Adrenal gland (tissue), 12 donors: Measurements from ENCODE around the gene UVRAG. TPM values are rescaled to one million over a fixed set of nuclear protein-coding genes. Genes with fewer than 3 reads are reported as not detected.
A peak's percentile ranks its signal among the peaks of the same experiment; 100 is the strongest.

Source experiments
- DNase-seq, 7 donors: peaks; one replicate each; pipeline ENCODE4 v3.0.0-alpha.2; 2019 to 2020
- H3K27ac ChIP-seq, 5 donors: fragments of 200-600 bp; sonication (generic) in 4 of 5; 1 replicate in 3 of 5; 2 replicates in 2 of 5; pipeline versions ENCODE4 v1.5.1 to v1.8.0; 2016 to 2020; ENCODE audit warnings: mild to moderate bottlenecking in 1 of 5
- H3K27me3 ChIP-seq: fragments of 200-600 bp; 2 replicates; pipeline ENCODE4 v1.8.0; 2021
- H3K36me3 ChIP-seq, 2 donors: fragments of 200-600 bp; replicated peaks in 1 of 2; 1 replicate in 1 of 2; 2 replicates in 1 of 2; pipeline versions ENCODE4 v1.5.1 to v1.8.0; 2018 to 2022
- H3K4me1 ChIP-seq, 2 donors: fragments of 200-600 bp; replicated peaks in 1 of 2; 1 replicate in 1 of 2; 2 replicates in 1 of 2; pipeline versions ENCODE4 v1.5.1 to v1.8.0; 2018 to 2021
- H3K4me3 ChIP-seq, 4 donors: fragments of 200-600 bp; sonication (generic) in 3 of 4; one replicate each; pipeline ENCODE4 v1.5.1; 2016 to 2018
- H3K9me3 ChIP-seq, 3 donors: fragments of 200-600 bp; sonication (generic) in 1 of 3; replicated peaks in 1 of 3; 1 replicate in 2 of 3; 2 replicates in 1 of 3; pipeline versions ENCODE4 v1.5.1 to v1.8.0; 2016 to 2021
- CTCF ChIP-seq, 6 experiments: fragments of 450-650 bp in 4 of 6; fragments of 200-600 bp in 2 of 6; sonication (generic) in 1 of 6; IDR thresholded peaks; 1 replicate in 5 of 6; 2 replicates in 1 of 6; pipeline versions ENCODE4 v1.5.1 to v1.8.0; 2016 to 2021; ENCODE audit warnings: antibody characterized with exemption in 6 of 6, mild to moderate bottlenecking in 2 of 6, moderate library complexity in 1 of 6
- POLR2A ChIP-seq, 2 donors: fragments of 450-650 bp; IDR thresholded peaks; one replicate each; pipeline ENCODE4 v1.6.1; 2017; ENCODE audit warnings: antibody characterized with exemption in 2 of 2, mild to moderate bottlenecking in 2 of 2, moderate library complexity in 1 of 2
- WGBS, 4 donors: extraction: QIAGEN DNeasy Blood & Tissue Kit in 2 of 4; methylation state at CpG; one replicate each; pipeline versions ENCODE4 v1.1.5 to v1.1.7; 2013 to 2017; 5-methylcytosine and 5-hydroxymethylcytosine counted together
- intact Hi-C, 2 donors: fragments of 100-400 bp; cut with DNase I; formaldehyde crosslinking; loops; one replicate each; pipeline versions ENCODE4 v1.14.1 to v1.15.0; 2022 to 2023
- polyA plus RNA-seq, 3 donors: library from polyadenylated mRNA; stranded (reverse); fragments of 200-250 nt in 2 of 3; fragments of 350-450 nt in 1 of 3; fragmentation: Illumina TruSeq in 1 of 3; extraction: RNeasy Lipid Tissue Mini Kit (QIAGEN cat#74804) in 1 of 3; gene quantifications; one replicate each; pipeline ENCODE4 v1.2.3, GENCODE V29; 2013 to 2014
- total RNA-seq, 9 donors: library from RNA; depleted of rRNA in 4 of 9; stranded (reverse); fragments of >200 nt in 4 of 9; fragments of 120-200 nt in 1 of 9; fragmentation: NEBNext Ultra II Directional in 1 of 9; extraction: Animal tissue kit (Norgen Biotek cat#: 25700) in 1 of 9; gene quantifications; one replicate each; pipeline versions ENCODE4 v1.1.0 to v1.2.4, GENCODE V29; 2013 to 2023
- donor health status: healthy with polysubstance abuse.
- donor health status: Bipolar disorder and iron deficiency.
- donor health status: DM: yes; HTN: yes; CAD: no.
- donor health status: DM: no; HTN: no; CAD: no.
- donor health status: DM: no; HTN: no; CAD: no.
- donor health status: DM: yes; HTN: yes; CAD: no.

UVRAG gene
- total and polyA plus RNA-seq, 12 donors: 10.9 to 61.4 (median 28.5) TPM

DNA sequence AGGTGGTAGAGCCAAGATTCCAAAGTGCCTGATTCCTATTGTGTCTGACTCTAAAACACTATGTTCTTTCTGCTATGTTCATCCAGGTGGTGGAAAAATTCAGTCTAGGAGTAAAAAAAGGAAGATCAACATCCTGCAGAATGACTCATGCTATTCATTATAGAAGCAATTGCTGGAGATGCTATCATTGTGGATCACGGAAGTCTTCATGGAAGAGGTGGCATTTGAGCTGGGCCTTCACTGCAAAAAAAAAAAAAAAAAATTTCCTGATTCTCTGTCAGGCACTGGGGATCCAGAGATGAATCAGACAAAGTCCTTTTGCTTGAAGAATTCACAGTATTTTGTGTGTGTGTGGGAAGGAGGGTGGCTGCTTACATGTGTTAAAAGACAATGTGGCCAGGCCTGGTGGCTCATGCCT lies 1.4 kb upstream of the UVRAG start:
- Histone ChIP-seq H3K27me3 (no peaks in the 10 kb centered on the region), H3K36me3 (no peaks in the 10 kb centered on the region), H3K4me3 (no peak overlapping the region), H3K9me3 (no peaks in the 10 kb centered on the region), H3K4me1 (peaks cover 14 to 25% of the 10 kb centered on the region in 2 donors), H3K27ac (peak overlapping the region in 1 of 5 donors; percentile 85)
- TF ChIP-seq CTCF (IDR thresholded peaks at IDR 0.05): no peak
- no peak for TF ChIP-seq POLR2A (IDR thresholded peaks at IDR 0.05)
- intact Hi-C loops: loop anchor here in 1 of 2 donors (2.0 kb wide), 1 partner anchor 53 kb away; no protein-coding TSS in a partner anchor
- peak in 1 of 7 donors; percentile 12 for DNase-seq
- 59 to 82% (median 79%) methylated on average over 1 of the region's 1 CpG for WGBS, 4 donors

GRCh38 chr11:75814363-75814676 lies 690 bp upstream of the UVRAG start:
- TF ChIP-seq POLR2A (IDR thresholded peaks at IDR 0.05) (no peak), CTCF (IDR thresholded peaks at IDR 0.05) (no peak)
- Histone ChIP-seq H3K27me3 (no peaks in the 10 kb centered on the region), H3K36me3 (no peaks in the 10 kb centered on the region), H3K27ac (peak overlapping the region in 4 of 5 donors; percentile 21 to 95 (median 68)), H3K9me3 (no peaks in the 10 kb centered on the region), H3K4me3 (peak overlapping the region in 3 of 4 donors; percentile 44 to 78 (median 64)), H3K4me1 (peaks cover 14 to 25% of the 10 kb centered on the region in 2 donors)
- DNase-seq: no peak
- intact Hi-C loops: loop anchor here in 1 of 2 donors (2.0 kb wide), 1 partner anchor 52 kb away; no protein-coding TSS in a partner anchor
- 0 to 1% (median 0%) methylated on average over 3 to 12 of the region's 12 CpGs for WGBS, 4 donors

GRCh38 chr11:75815345-75816168 lies 547 bp downstream of the UVRAG start:
- Histone ChIP-seq H3K9me3 (no peaks in the 10 kb centered on the region), H3K27me3 (no peaks in the 10 kb centered on the region), H3K27ac (peak overlapping the region; percentile 19 to 96 (median 95)), H3K4me3 (peak overlapping the region; percentile 56 to 96 (median 68)), H3K4me1 (peaks cover 14 to 26% of the 10 kb centered on the region in 2 donors), H3K36me3 (no peaks in the 10 kb centered on the region)
- intact Hi-C loops: loop anchor here in 1 of 2 donors (2.0 kb wide), 1 partner anchor 51 kb away; no protein-coding TSS in a partner anchor
- 0 to 1% (median 0%) methylated on average over 12 to 60 of the region's 60 CpGs for WGBS, 4 donors
- TF ChIP-seq POLR2A (IDR thresholded peaks at IDR 0.05) (no peak), CTCF (IDR thresholded peaks at IDR 0.05) (no peak)
- DNase-seq: peak in 6 of 7 donors; percentile 52 to 75 (median 60)

DNA sequence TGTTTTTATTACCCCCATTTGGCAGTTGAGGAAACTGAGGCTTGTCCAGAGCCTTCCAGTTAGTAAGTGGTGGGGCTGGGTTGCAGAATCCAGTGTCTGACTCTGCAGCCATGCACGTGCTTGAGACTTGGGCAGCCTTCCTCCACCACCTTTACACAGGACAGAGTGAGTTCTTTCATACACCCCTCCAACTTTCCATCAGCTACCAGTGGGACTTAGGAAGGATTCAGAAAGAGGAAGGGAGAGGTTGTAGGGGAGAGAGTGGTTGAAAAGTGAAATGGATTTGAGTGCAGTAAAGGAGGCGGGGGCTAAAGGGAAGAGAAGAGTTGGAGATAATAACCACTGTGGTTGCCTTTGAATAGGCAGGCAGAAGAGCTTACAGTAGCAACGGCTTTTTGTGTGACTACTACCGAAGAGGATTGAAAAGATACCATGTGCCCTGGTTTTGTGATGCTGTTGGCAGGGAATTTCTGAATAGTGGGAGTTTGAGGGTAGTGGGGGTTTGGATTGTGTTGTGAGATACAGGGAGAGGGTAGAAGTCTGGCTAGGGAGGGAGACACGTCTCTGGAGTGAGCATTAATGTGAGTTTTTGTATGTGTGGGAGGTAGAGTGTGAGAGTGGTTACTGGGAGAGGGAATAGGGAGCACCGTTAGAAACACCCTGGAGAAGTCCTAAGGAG lies 1.7 kb downstream of the UVRAG start:
- intact Hi-C loops: no loop called here
- H3K27ac ChIP-seq: peak overlapping the region in 3 of 5 donors; percentile 15 to 44 (median 19)
- WGBS, 4 donors: 14 to 15% (median 14%) methylated on average over 6 of the region's 6 CpGs
- H3K27me3 ChIP-seq: no peaks in the 10 kb centered on the region
- H3K9me3 ChIP-seq: no peaks in the 10 kb centered on the region
- H3K4me1 ChIP-seq: peaks cover 18 to 37% of the 10 kb centered on the region in 2 donors
- H3K4me3 ChIP-seq: peak overlapping the region in 2 of 4 donors; percentile 78 to 96
- no peaks in the 10 kb centered on the region for H3K36me3 ChIP-seq
- no peak for TF ChIP-seq CTCF (IDR thresholded peaks at IDR 0.05)
- peak in 1 of 2 donors; percentile 18 for TF ChIP-seq POLR2A (IDR thresholded peaks at IDR 0.05)
- peak in 2 of 7 donors; percentile 24 to 27 for DNase-seq
